Ovary (tissue), 10 donors: ENCODE measurements around the gene TEP1. TPM values are rescaled to one million over a fixed set of nuclear protein-coding genes. Genes with fewer than 3 reads are reported as not detected.

Experiments
- DNase-seq, 5 donors: peaks; one replicate each; pipeline ENCODE4 v3.0.0-alpha.2; 2019 to 2020
- H3K27ac ChIP-seq, 2 donors: fragments of 200-600 bp; one replicate each; pipeline versions ENCODE4 v1.5.1 to v1.8.0; 2019 to 2022
- H3K27me3 ChIP-seq: fragments of 200-600 bp; one replicate; pipeline ENCODE4 v1.8.0; 2022
- H3K36me3 ChIP-seq: fragments of 200-600 bp; sonication (generic); one replicate; pipeline ENCODE4 v1.5.1; 2019
- H3K4me1 ChIP-seq: one replicate; pipeline ENCODE4 v1.8.1; 2013; ENCODE audit warnings: mild to moderate bottlenecking, moderate library complexity; ENCODE audit not compliant: insufficient read depth
- H3K4me3 ChIP-seq: fragments of 200-600 bp; sonication (generic); one replicate; pipeline ENCODE4 v1.5.1; 2017
- H3K9me3 ChIP-seq, 2 donors: fragments of 200-600 bp in 1 of 2; sonication (generic) in 1 of 2; one replicate each; pipeline versions ENCODE4 v1.5.1 to v1.8.1; 2013 to 2019; ENCODE audit warnings: mild to moderate bottlenecking in 1 of 2, moderate library complexity in 1 of 2
- CTCF ChIP-seq, 3 donors: fragments of 450-650 bp in 2 of 3; fragments of 200-600 bp in 1 of 3; IDR thresholded peaks; one replicate each; pipeline versions ENCODE4 v1.5.1 to v1.8.0; 2016 to 2022; ENCODE audit warnings: antibody characterized with exemption in 3 of 3, mild to moderate bottlenecking in 1 of 3
- EP300 ChIP-seq: sonication (generic); formaldehyde crosslinking; IDR thresholded peaks from one replicate; pipeline ENCODE4 v1.6.1; 2017; ENCODE audit warnings: antibody characterized with exemption
- POLR2A ChIP-seq: fragments of 450-650 bp; IDR thresholded peaks from one replicate; pipeline ENCODE4 v1.6.1; 2017; ENCODE audit warnings: antibody characterized with exemption, mild to moderate bottlenecking, moderate library complexity
- WGBS, 3 donors: extraction: QIAGEN DNeasy Blood & Tissue Kit in 1 of 3; methylation state at CpG; one replicate each; pipeline versions ENCODE4 v1.1.5 to v1.1.7; 2013 to 2017; 5-methylcytosine and 5-hydroxymethylcytosine counted together
- intact Hi-C, 4 donors: fragments of 100-400 bp; cut with DNase I; formaldehyde crosslinking; loops; one replicate each; pipeline versions ENCODE4 v1.11.0 to v1.15.1; 2022 to 2023
- long read RNA-seq, 3 donors: library from polyadenylated mRNA in 2 of 3; unstranded in 2 of 3; transcript quantifications; one replicate each; pipeline ENCODE4 v2.0.0 and lab custom pipeline, GENCODE V29; 2021 to 2026
- polyA plus RNA-seq, 2 donors: library from polyadenylated mRNA; stranded (reverse); fragments of 200-250 nt in 1 of 2; fragments of 350-450 nt in 1 of 2; fragmentation: Illumina TruSeq in 1 of 2; extraction: RNeasy Lipid Tissue Mini Kit (QIAGEN cat#74804) in 1 of 2; gene quantifications; one replicate each; pipeline ENCODE4 v1.2.3, GENCODE V29; 2013 to 2014
- total RNA-seq, 7 donors: library from RNA; depleted of rRNA in 2 of 7; stranded (reverse); fragments of >200 nt in 2 of 7; fragmentation: NEBNext Ultra II Directional in 3 of 7; extraction: Animal tissue kit (Norgen Biotek cat#: 25700) in 3 of 7; gene quantifications; one replicate each; pipeline versions ENCODE4 v1.1.0 to v1.2.4, GENCODE V29; 2016 to 2023
- donor health status: DM: no; HTN: no; CAD: no; lungs with moderate emphysema.
- donor health status: DM: no; HTN: no; CAD: no.
- donor health status: Bipolar disorder and iron deficiency.
- donor health status: DM: yes; HTN: yes; CAD: no.
- donor health status: DM: no; HTN: no; CAD: no.
- donor health status: DM: yes; HTN: yes; CAD: no.

TEP1 gene
- total RNA-seq (10 to 100 TPM in 6 of 7 donors, 1 to 10 TPM in 1; 8.2 to 24.0 (median 18.2) TPM), polyA plus RNA-seq (10 to 100 TPM in 1 of 2 donors, 1 to 10 TPM in 1; 8.5 to 29.1 TPM)
- long read RNA-seq, donor 1, partial matches to known transcripts = 1 of 1 reads
- long read RNA-seq, donor 1, other reads (novel, unspliced or antisense) = 0 of 1 reads
- long read RNA-seq, donor 2 = 0 reads
- long read RNA-seq, donor 3, partial matches to known transcripts = 1 of 7 reads
- long read RNA-seq, donor 3, other reads (novel, unspliced or antisense) = 6 of 7 reads

DNA sequence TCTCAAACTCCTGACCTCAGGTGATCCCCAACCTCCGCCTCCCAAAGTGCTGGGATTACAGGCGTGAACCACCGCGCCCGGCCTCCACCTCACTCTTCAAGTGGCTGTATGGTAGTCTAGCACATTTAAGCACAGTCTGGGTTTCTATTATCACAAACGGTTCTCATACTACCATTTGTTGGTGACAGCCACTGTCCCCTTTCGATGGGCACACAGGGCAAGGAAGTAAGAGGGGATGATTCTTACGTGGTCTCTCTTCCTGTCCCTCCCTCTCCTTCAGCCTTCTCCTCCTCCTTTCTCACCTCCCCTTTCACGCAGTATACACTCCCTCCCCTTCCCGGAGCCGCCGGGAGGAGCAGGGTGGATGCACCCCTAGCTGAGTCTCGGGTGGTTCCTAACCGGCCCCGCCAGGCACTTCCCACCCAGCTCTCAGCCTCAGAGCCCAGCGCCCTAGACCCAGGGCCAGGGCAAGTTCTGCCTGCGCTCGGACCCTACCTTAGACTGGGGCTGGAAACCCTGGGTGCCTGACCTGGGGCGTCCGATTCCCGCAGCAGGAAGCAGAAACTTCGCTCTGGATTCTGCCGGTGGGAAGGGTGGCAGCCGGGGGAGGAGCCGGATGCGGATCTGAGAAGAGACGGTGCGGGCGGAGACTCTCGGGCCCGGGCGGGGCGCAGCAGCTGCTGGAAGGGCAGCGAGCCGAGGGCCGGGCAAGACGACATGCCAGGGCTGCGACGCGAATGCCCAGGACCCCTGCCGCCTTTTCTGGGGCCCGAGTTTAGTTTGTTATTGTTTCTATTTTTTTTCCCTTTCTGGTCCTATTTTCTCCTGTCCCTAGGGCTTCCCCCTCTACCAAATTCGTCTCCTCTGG is at the start of gene TEP1:
Gene TEP1 (minus strand): TSS at position 626 of the 868 bp plus-strand sequence. CDS start 5,062 bp downstream, outside the sequence.
- intact Hi-C loops = loop anchor here in 2 of 4 donors (5.0 kb wide), 2 partner anchors 49 to 199 kb away; partner anchors contain the start of gene PIP4P1 (in 1 of the 2)
- peak within 1 kb of the TSS; percentile 85 to 92 for H3K27ac ChIP-seq
- peak within 1 kb of the TSS; percentile 68 for H3K4me3 ChIP-seq
- H3K4me1 ChIP-seq = no peaks in the 10 kb centered on the region
- DNase-seq = peak; percentile 81 to 89 (median 85)
- TF ChIP-seq POLR2A = peak; percentile 68
- TF ChIP-seq EP300 = no peak
- H3K9me3 ChIP-seq = no peaks in the 10 kb centered on the region
- no peaks in the 10 kb centered on the region for H3K27me3 ChIP-seq
- 0 to 1% (median 1%) methylated on average over 43 of the region's 43 CpGs for WGBS, 3 donors
- no peaks in the 10 kb centered on the region for H3K36me3 ChIP-seq

DNA sequence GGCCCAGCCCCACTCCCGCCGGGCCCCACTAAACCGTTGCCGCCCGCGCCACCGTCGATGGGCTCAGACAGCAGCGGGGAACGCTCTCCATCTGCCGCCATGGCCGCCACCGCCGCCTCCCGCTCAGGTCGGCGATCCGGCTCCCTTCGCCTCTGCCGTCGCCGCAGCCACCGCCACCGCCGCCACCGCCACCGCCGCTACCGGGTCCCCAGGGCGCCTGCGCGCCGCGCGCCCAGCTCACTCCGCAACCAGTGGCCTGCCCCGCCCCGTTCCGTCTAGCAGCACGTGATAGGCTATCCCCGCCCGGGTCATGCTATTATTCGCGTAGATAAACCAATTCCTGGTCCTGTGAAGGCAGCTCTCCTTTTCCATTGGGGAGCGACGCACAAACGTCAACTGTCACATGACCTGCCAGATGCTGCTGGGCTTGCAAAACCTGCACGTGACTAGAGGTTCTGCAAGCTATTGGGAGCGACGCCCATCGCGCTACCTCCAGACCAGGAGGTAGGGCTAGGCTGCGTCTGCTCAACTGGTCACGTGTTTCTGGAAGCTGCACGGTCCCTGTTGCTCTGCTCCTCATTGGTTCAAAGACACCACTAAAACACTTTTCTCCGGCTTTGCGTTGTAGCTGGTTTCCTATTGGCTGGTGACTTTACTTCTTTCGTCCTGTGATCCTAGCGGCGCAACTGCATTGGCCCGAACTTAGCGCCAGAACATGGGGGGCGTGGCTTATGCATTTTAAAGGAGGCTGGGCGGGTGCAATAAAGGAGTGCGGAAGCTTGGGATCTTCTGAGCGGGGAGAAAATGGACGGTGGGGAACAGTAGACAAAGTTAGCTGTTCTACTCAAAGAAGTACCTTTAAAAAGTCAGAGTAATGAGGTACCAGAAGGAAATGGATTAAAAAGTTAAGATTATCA is 48.2 kb upstream of the TEP1 start, which contains the start of gene PIP4P1:
Gene PIP4P1 (minus strand): TSS at position 210 of the 917 bp plus-strand sequence. CDS start 109 bp downstream, at position 101.
- Histone ChIP-seq H3K4me1 (peaks cover 3% of the 10 kb centered on the region), H3K4me3 (peak within 1 kb of the TSS; percentile 92), H3K9me3 (no peaks in the 10 kb centered on the region), H3K27me3 (no peaks in the 10 kb centered on the region), H3K27ac (peak within 1 kb of the TSS; percentile 68 to 74), H3K36me3 (no peaks in the 10 kb centered on the region)
- intact Hi-C loops = loop anchor here in 2 of 4 donors (2.0 to 5.0 kb wide), 3 partner anchors 49 to 221 kb away; partner anchors contain the start of genes RNASE4 (in 1 of the 2) and TEP1 (in 1 of the 2)
- 0 to 1% (median 0%) methylated on average over 56 to 67 of the region's 67 CpGs for WGBS, 3 donors
- peak; percentile 95 to 99 (median 97) for DNase-seq
- TF ChIP-seq CTCF (IDR thresholded peaks at IDR 0.05) = no peak
- TF ChIP-seq POLR2A = peak; percentile 85
- TF ChIP-seq EP300 = peak; percentile 94

DNA sequence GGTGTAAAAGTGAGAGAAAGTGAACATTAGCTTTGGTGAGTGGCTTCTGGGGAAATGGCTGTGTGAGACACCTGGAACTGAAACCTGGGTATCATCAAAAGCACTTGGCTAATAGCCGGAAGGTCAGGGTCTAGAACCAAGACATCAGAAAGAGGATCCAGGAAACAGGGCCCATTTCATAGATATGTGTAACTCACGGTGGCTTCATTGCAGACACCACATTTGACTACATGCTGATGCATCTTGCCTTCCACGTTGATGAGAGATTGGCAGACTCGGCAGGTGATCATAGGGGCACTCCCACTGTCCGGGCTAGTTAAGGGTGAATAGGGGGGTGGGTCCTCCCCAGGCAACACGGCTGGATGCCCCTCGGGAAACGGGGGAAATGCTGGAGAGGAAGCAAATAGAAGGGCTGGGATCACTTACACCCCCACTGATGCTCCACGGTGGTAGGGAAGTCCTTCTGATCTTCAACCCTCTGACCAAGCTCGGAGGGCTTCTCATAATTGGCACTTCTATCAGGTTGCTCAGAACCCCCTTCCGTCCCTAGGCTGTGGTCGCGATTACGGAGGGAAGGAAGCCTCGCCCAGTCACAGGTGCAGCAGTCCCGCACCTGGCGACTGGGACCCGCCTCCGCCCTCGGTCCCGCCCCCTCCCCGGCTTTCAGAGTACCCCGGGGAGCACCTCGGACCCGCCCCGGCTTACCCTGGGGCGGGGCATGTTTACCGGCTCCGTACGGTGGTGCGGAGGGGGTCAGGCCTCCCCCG is 47.3 kb upstream of the TEP1 start:
- Histone ChIP-seq H3K36me3 (no peaks in the 10 kb centered on the region), H3K27ac (peak overlapping the region; percentile 68 to 74), H3K4me3 (peak overlapping the region; percentile 92), H3K27me3 (no peaks in the 10 kb centered on the region), H3K4me1 (peaks cover 3% of the 10 kb centered on the region), H3K9me3 (no peaks in the 10 kb centered on the region)
- WGBS, 3 donors = 3 to 6% (median 5%) methylated on average over 32 of the region's 32 CpGs
- intact Hi-C loops = loop anchor here in 2 of 4 donors (2.0 to 5.0 kb wide), 3 partner anchors 48 to 222 kb away; partner anchors contain the start of genes RNASE4 (in 1 of the 2) and TEP1 (in 1 of the 2)
- TF ChIP-seq EP300 = no peak
- no peak for TF ChIP-seq POLR2A
- TF ChIP-seq CTCF (IDR thresholded peaks at IDR 0.05) = no peak
- peak in 2 of 5 donors; percentile 36 to 40 for DNase-seq
